Loucy (cell line): Measurements from ENCODE around the gene CALHM2.
"Not testable (repeated sequence)": the region's sequence is repeated elsewhere in the genome, so short reads cannot be mapped to it uniquely, and the experiment has no call there.

Experiments used
- H2AFZ ChIP-seq: fragments of 200-600 bp; sonication (generic); 2 replicates; pipeline ENCODE4 v1.6.0; 2016; ENCODE audit warnings: antibody characterized with exemption, mild to moderate bottlenecking, low read length, moderate library complexity
- H3F3A ChIP-seq: fragments of 200-600 bp; 2 replicates; pipeline ENCODE4 v1.6.0; 2016; ENCODE audit warnings: antibody characterized with exemption, low read depth, mild to moderate bottlenecking
- H3K27me3 ChIP-seq: fragments of 200-600 bp; sonication (generic); 2 replicates; pipeline ENCODE4 v1.6.1; 2014; ENCODE audit warnings: low read length, mild to moderate bottlenecking; ENCODE audit not compliant: insufficient read depth, poor library complexity, severe bottlenecking
- H3K36me3 ChIP-seq: fragments of 200-600 bp; sonication (generic); 2 replicates; pipeline ENCODE4 v1.6.1; 2016; ENCODE audit warnings: low read length; ENCODE audit not compliant: insufficient read depth
- H3K4me1 ChIP-seq: fragments of 200-600 bp; sonication (generic); 2 replicates; pipeline ENCODE4 v1.5.1; 2014; ENCODE audit warnings: low read length, mild to moderate bottlenecking; ENCODE audit not compliant: insufficient read depth, poor library complexity, severe bottlenecking
- H3K4me2 ChIP-seq: fragments of 200-600 bp; sonication (generic); 2 replicates; pipeline ENCODE4 v1.6.0; 2014; ENCODE audit warnings: antibody characterized with exemption, low read length, low read depth, mild to moderate bottlenecking; ENCODE audit not compliant: poor library complexity, severe bottlenecking
- H3K4me3 ChIP-seq: fragments of 200-600 bp; sonication (generic); 2 replicates; pipeline ENCODE4 v1.5.1; 2014; ENCODE audit warnings: low read length, mild to moderate bottlenecking, mixed read lengths; ENCODE audit not compliant: poor library complexity, severe bottlenecking
- H3K79me2 ChIP-seq: fragments of 200-600 bp; sonication (generic); 2 replicates; pipeline ENCODE4 v1.6.1; 2014; ENCODE audit warnings: low read length; ENCODE audit not compliant: insufficient read depth
- H3K9ac ChIP-seq: fragments of 200-600 bp; sonication (generic); 2 replicates; pipeline ENCODE4 v1.6.0; 2014; ENCODE audit warnings: mild to moderate bottlenecking, low read depth, low read length, moderate library complexity; ENCODE audit not compliant: poor library complexity, severe bottlenecking
- H3K9me2 ChIP-seq: fragments of 200-600 bp; sonication (generic); replicated peaks from 2 replicates; pipeline ENCODE4 v1.6.1; 2016; ENCODE audit warnings: low read depth, low read length, mixed read lengths
- H3K9me3 ChIP-seq: fragments of 200-600 bp; sonication (generic); 2 replicates; pipeline ENCODE4 v1.6.1; 2014; ENCODE audit warnings: mild to moderate bottlenecking, antibody characterized with exemption, low read length, low read depth; ENCODE audit not compliant: insufficient read depth
- H4K20me1 ChIP-seq: fragments of 200-600 bp; sonication (generic); 2 replicates; pipeline ENCODE4 v1.6.0; 2014; ENCODE audit warnings: antibody characterized with exemption, low read length, mild to moderate bottlenecking; ENCODE audit not compliant: insufficient read depth, poor library complexity, severe bottlenecking
- CTCF ChIP-seq: fragments of 200-600 bp; sonication (generic); conservative IDR thresholded peaks from 2 replicates; pipeline ENCODE4 v1.5.1; 2014; ENCODE audit warnings: mild to moderate bottlenecking, antibody characterized with exemption, low read length
- EZH2phosphoT487 ChIP-seq: fragments of 200-600 bp; IDR thresholded peaks from 2 replicates; pipeline ENCODE4 v1.6.1; 2018; ENCODE audit warnings: antibody characterized with exemption, mild to moderate bottlenecking, moderate library complexity, borderline replicate concordance

The CALHM2 gene

DNA sequence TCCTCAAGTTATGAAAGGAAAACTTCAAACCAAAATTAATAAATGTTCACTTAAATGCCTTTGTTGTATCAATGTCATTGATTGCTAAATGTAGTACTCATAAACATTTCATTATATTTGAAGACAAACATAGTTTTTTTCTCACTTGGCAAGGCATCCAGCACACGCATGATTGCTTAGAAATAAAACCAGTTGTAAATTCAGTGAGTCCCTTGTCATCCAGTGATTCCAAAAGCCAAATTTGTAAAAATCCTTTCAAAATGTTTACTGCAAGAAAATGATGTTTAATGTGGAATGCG is 35.2 kb upstream of the CALHM2 start:
- H3K9me3 ChIP-seq: no peaks in the 10 kb centered on the region
- no peaks in the 10 kb centered on the region for H3K79me2 ChIP-seq
- no peak overlapping the region for H3K4me3 ChIP-seq
- no peaks in the 10 kb centered on the region for H3F3A ChIP-seq
- no peak overlapping the region for H3K4me2 ChIP-seq
- H3K27me3 ChIP-seq: no peaks in the 10 kb centered on the region
- no peaks in the 10 kb centered on the region for H3K9me2 ChIP-seq
- H3K4me1 ChIP-seq: peaks cover 9% of the 10 kb centered on the region
- H2AFZ ChIP-seq: no peak overlapping the region
- TF ChIP-seq CTCF: no peak
- TF ChIP-seq EZH2phosphoT487: no peak
- no peak overlapping the region for H3K9ac ChIP-seq
- no peaks in the 10 kb centered on the region for H3K36me3 ChIP-seq
- no peaks in the 10 kb centered on the region for H4K20me1 ChIP-seq

DNA sequence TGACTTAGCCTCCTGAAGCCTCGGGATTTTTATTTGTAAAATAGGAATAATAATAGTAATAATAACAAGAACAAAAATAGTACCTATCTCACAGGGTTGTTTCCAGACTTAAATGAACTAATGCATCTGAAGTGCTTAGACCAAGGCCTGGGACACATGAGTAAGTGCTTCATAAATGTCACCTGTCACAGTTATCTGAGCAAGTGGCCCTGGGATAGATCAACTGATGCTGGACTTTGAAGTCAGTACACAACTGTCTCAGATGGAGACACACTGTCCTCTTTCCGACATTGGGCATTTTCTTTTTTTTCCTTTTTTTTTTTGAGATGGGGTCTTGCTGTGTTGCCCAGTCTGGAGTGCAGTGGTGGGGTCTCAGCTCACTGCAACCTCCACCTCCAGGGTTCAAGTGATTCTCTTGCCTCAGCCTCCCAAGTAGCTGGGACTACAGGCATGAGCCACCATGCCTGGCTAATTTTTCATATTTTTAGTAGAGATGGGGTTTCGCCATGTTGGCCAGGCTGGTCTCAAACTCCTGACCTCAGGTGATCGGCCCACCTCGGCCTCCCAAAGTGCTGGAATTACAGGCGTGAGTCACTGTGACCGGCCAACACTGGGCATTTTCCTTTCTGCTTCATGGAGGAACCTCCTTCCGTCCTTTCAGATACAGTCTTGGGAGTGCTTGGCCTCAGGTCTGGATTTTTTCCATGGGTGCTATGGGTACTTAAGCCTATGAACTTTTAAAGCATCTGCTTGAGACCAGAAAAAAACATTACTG is 34.7 kb upstream of the CALHM2 start:
- not testable (repeated sequence) for H3K36me3 ChIP-seq, H3K9me3 ChIP-seq, H3K4me3 ChIP-seq, H3K9ac ChIP-seq, H3K79me2 ChIP-seq, H3F3A ChIP-seq, H3K27me3 ChIP-seq, H3K9me2 ChIP-seq, H2AFZ ChIP-seq, H3K4me1 ChIP-seq, H3K4me2 ChIP-seq, H4K20me1 ChIP-seq

- H2AFZ ChIP-seq: no peak overlapping the region; the same call in 1 of the 2 replicates
- no peak for TF ChIP-seq EZH2phosphoT487
- TF ChIP-seq CTCF: peak; percentile 81
- H3K79me2 ChIP-seq: no peaks in the 10 kb centered on the region
- H3K9ac ChIP-seq: no peak overlapping the region
- H3K27me3 ChIP-seq: no peaks in the 10 kb centered on the region
- H3K9me3 ChIP-seq: no peaks in the 10 kb centered on the region
- H3K4me2 ChIP-seq: no peak overlapping the region
- no peak overlapping the region for H3K4me3 ChIP-seq
- H3K36me3 ChIP-seq: no peaks in the 10 kb centered on the region
- H3K9me2 ChIP-seq: no peaks in the 10 kb centered on the region
- H4K20me1 ChIP-seq: no peaks in the 10 kb centered on the region
- H3F3A ChIP-seq: no peaks in the 10 kb centered on the region
- no peaks in the 10 kb centered on the region for H3K4me1 ChIP-seq
Observed at GRCh38 chr10:103481974-103482531, 29.9 kb upstream of the CALHM2 start.

DNA sequence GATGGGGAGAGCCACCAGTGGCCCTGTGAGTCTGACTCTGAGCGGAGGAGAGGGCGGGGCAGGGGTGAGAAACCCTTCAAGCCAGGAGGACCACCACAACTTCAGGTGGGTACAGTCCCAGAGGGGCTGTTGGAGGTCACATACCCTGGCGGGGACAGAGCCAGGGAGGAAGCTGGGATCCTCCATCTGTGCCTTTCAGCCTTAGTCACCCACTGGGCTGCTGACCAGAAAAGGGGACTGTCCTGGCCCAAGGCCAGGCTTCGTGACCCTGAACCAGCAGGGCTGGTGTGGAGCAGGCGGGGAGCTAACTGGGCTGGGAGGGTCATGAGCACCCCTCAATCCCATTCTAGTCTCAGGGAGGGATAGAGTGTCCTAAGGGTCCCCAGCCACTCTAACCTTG is 28.4 kb upstream of the CALHM2 start:
- Histone ChIP-seq H3K9ac (no peak overlapping the region), H3K4me3 (no peak overlapping the region), H3K27me3 (no peaks in the 10 kb centered on the region), H2AFZ (0 out of 2 replicates have a peak overlapping the region, but pooled peaks have one; percentile 36), H3K79me2 (no peaks in the 10 kb centered on the region), H3K9me2 (no peaks in the 10 kb centered on the region), H3K4me2 (no peak overlapping the region), H3F3A (no peaks in the 10 kb centered on the region), H3K36me3 (no peaks in the 10 kb centered on the region), H3K9me3 (no peaks in the 10 kb centered on the region), H3K4me1 (peaks cover 14% of the 10 kb centered on the region), H4K20me1 (no peaks in the 10 kb centered on the region)
- TF ChIP-seq EZH2phosphoT487: no peak
- no peak for TF ChIP-seq CTCF
